ENCODE measurements around the gene PACS2.

PACS2 gene

GRCh38 chr14:105367116-105368031, 52.8 kb downstream of the PACS2 start:
- TF ChIP-seq CTCF (conservative IDR thresholded peaks at IDR 0.05; ENCODE audit: low read depth, low read length) = no peak
- DNase-seq (ENCODE audit: low read depth) = no peak
- no peak overlapping the region for H3K4me3 ChIP-seq (ENCODE audit: low read depth, low read length)

- TF ChIP-seq CTCF (conservative IDR thresholded peaks at IDR 0.05; ENCODE audit: low read depth, low read length) = no peak
- H3K4me3 ChIP-seq (ENCODE audit: low read depth, low read length) = no peak overlapping the region
- no peak for DNase-seq (ENCODE audit: low read depth)
These were observed 53.5 kb downstream of the PACS2 start for GRCh38 chr14:105368032-105368417.

- no peak for DNase-seq (ENCODE audit: low read depth)
- no peak for TF ChIP-seq CTCF (conservative IDR thresholded peaks at IDR 0.05; ENCODE audit: low read depth, low read length)
- H3K4me3 ChIP-seq (ENCODE audit: low read depth, low read length) = no peak overlapping the region
These were observed 53.9 kb downstream of the PACS2 start for GRCh38 chr14:105368426-105368825.

GRCh38 chr14:105368910-105369652, 54.5 kb downstream of the PACS2 start:
- no peak overlapping the region for H3K4me3 ChIP-seq (ENCODE audit: low read depth, low read length)
- no peak for TF ChIP-seq CTCF (conservative IDR thresholded peaks at IDR 0.05; ENCODE audit: low read depth, low read length)
- no peak for DNase-seq (ENCODE audit: low read depth)

- H3K4me3 ChIP-seq (ENCODE audit: low read depth, low read length) = no peak overlapping the region
- no peak for TF ChIP-seq CTCF (conservative IDR thresholded peaks at IDR 0.05; ENCODE audit: low read depth, low read length)
- no peak for DNase-seq (ENCODE audit: low read depth)
These were observed 55.1 kb downstream of the PACS2 start for GRCh38 chr14:105369653-105370040.

- DNase-seq (ENCODE audit: low read depth) = no peak
- TF ChIP-seq CTCF (conservative IDR thresholded peaks at IDR 0.05; ENCODE audit: low read depth, low read length) = no peak
- H3K4me3 ChIP-seq (ENCODE audit: low read depth, low read length) = no peak overlapping the region
These were observed 59.8 kb downstream of the PACS2 start for GRCh38 chr14:105374389-105374788.
